CD14-positive monocyte (primary cell): ENCODE data around the gene STXBP5. TPM values are rescaled to one million over a fixed set of nuclear protein-coding genes. Genes with fewer than 3 reads are reported as not detected.

ENCODE experiments used
- DNase-seq, 3 donors: peaks; one replicate each; pipeline ENCODE4 v3.0.0-alpha.2; 2011 to 2022
- H2AFZ ChIP-seq: 2 replicates; pipeline ENCODE4 v1.6.0; 2012; ENCODE audit warnings: mild to moderate bottlenecking, low read depth, low read length, inconsistent platforms; ENCODE audit not compliant: insufficient read depth, poor library complexity, severe bottlenecking
- H3K27ac ChIP-seq, 2 donors: 1 replicate in 1 of 2; 2 replicates in 1 of 2; pipeline ENCODE4 v1.5.1; 2012 to 2013; ENCODE audit warnings: low read length in 2 of 2, control low read depth in 1 of 2, inconsistent platforms in 1 of 2, low read depth in 1 of 2, mild to moderate bottlenecking in 1 of 2
- H3K27me3 ChIP-seq, 2 donors: one replicate each; pipeline versions ENCODE4 v1.6.0 to v1.6.1; 2011 to 2013; ENCODE audit warnings: low read length in 2 of 2; ENCODE audit not compliant: control insufficient read depth in 2 of 2, insufficient read depth in 2 of 2
- H3K36me3 ChIP-seq, 2 donors: replicated peaks in 1 of 2; 1 replicate in 1 of 2; 2 replicates in 1 of 2; pipeline versions ENCODE4 v1.5.1 to v1.6.1; 2012 to 2013; ENCODE audit warnings: low read length in 2 of 2, control low read depth in 1 of 2, inconsistent platforms in 1 of 2, mild to moderate bottlenecking in 1 of 2; ENCODE audit not compliant: insufficient read depth in 2 of 2, control insufficient read depth in 1 of 2
- H3K4me1 ChIP-seq, 2 donors: 1 replicate in 1 of 2; 2 replicates in 1 of 2; pipeline versions ENCODE4 v1.5.1 to v1.6.1; 2012 to 2013; ENCODE audit warnings: low read length in 2 of 2, control low read depth in 1 of 2, inconsistent platforms in 1 of 2, mild to moderate bottlenecking in 1 of 2, moderate library complexity in 1 of 2; ENCODE audit not compliant: insufficient read depth in 2 of 2, control insufficient read depth in 1 of 2
- H3K4me2 ChIP-seq: replicated peaks from 2 replicates; pipeline ENCODE3; 2012; ENCODE audit warnings: low read length, moderate library complexity, mild to moderate bottlenecking; ENCODE audit not compliant: poor library complexity, severe bottlenecking; ENCODE audit errors: extremely low read depth
- H3K4me3 ChIP-seq, 3 experiments: fragments of 200-600 bp in 1 of 3; sonication (generic) in 1 of 3; replicated peaks in 1 of 3; 1 replicate in 2 of 3; 2 replicates in 1 of 3; pipeline ENCODE4 v1.5.1; 2011 to 2013; ENCODE audit warnings: low read length in 3 of 3, mild to moderate bottlenecking in 3 of 3, control low read depth in 2 of 3, low read depth in 2 of 3, inconsistent platforms in 1 of 3, moderate library complexity in 1 of 3
- H3K79me2 ChIP-seq: 2 replicates; pipeline ENCODE4 v1.6.0; 2012; ENCODE audit warnings: mild to moderate bottlenecking, control low read depth, inconsistent platforms, low read length, moderate library complexity; ENCODE audit not compliant: insufficient read depth
- H3K9ac ChIP-seq: 2 replicates; pipeline ENCODE4 v1.6.0; 2017; ENCODE audit warnings: low read length, mild to moderate bottlenecking; ENCODE audit not compliant: insufficient read depth, poor library complexity, severe bottlenecking
- H3K9me3 ChIP-seq, 2 donors: replicated peaks in 1 of 2; 1 replicate in 1 of 2; 2 replicates in 1 of 2; pipeline versions ENCODE4 v1.5.1 to v1.6.1; 2012 to 2013; ENCODE audit warnings: low read length in 2 of 2, control low read depth in 1 of 2; ENCODE audit not compliant: control insufficient read depth in 1 of 2, insufficient read depth in 1 of 2
- H4K20me1 ChIP-seq: 2 replicates; pipeline ENCODE4 v1.6.0; 2012; ENCODE audit warnings: mild to moderate bottlenecking, low read length, control low read depth, moderate library complexity; ENCODE audit not compliant: insufficient read depth
- H3K27ac Mint-ChIP-seq, 7 donors: one replicate each; pipeline ENCODE4 v1.8.0; 2020; ENCODE audit warnings: mild to moderate bottlenecking in 7 of 7, mixed read lengths in 7 of 7, moderate library complexity in 6 of 7, inconsistent platforms in 2 of 7
- H3K27me3 Mint-ChIP-seq, 3 donors: one replicate each; pipeline ENCODE4 v1.8.0; 2021 to 2022; ENCODE audit warnings: low read depth in 3 of 3, mild to moderate bottlenecking in 3 of 3, mixed read lengths in 3 of 3, moderate library complexity in 3 of 3, inconsistent platforms in 1 of 3
- H3K36me3 Mint-ChIP-seq, 2 donors: one replicate each; pipeline ENCODE4 v1.8.0; 2020; ENCODE audit warnings: mixed read lengths in 2 of 2, inconsistent platforms in 1 of 2, mild to moderate bottlenecking in 1 of 2
- H3K4me1 Mint-ChIP-seq: one replicate; pipeline ENCODE4 v1.8.0; 2020; ENCODE audit warnings: mild to moderate bottlenecking, mixed read lengths
- H3K4me3 Mint-ChIP-seq, 2 donors: one replicate each; pipeline ENCODE4 v1.8.0; 2020; ENCODE audit warnings: mild to moderate bottlenecking in 2 of 2, mixed read lengths in 2 of 2, moderate library complexity in 1 of 2
- H3K9me3 Mint-ChIP-seq, 7 donors: one replicate each; pipeline ENCODE4 v1.8.0; 2020 to 2022; ENCODE audit warnings: mixed read lengths in 7 of 7, mild to moderate bottlenecking in 6 of 7, moderate library complexity in 6 of 7, inconsistent platforms in 2 of 7
- WGBS: methylation state at CpG from one replicate; pipeline ENCODE4 v1.1.5; 2013; ENCODE audit warnings: missing lambda C conversion rate; ENCODE audit not compliant: insufficient coverage; 5-methylcytosine and 5-hydroxymethylcytosine counted together
- intact Hi-C, 2 donors: fragments of 100-400 bp; cut with micrococcal nuclease; formaldehyde crosslinking; loops; one replicate each; pipeline versions ENCODE4 v1.15.0 to v1.15.1; 2023
- polyA plus RNA-seq, 3 donors: library from polyadenylated mRNA; depleted of rRNA in 1 of 3; unstranded in 2 of 3; stranded (reverse) in 1 of 3; fragments of 300-500 nt in 2 of 3; fragments of >200 nt in 1 of 3; fragmentation: Illumina TruSeq in 2 of 3; gene quantifications; 1 replicate in 2 of 3; 2 replicates in 1 of 3; pipeline ENCODE4 v1.2.3, GENCODE V29; 2012 to 2021
- TF ChIP-seq, protein P1 (sequence below): fragments of 200-600 bp; IDR thresholded peaks from one replicate; pipeline ENCODE4 v1.8.0; 2022; ENCODE audit warnings: antibody characterized with exemption, mild to moderate bottlenecking

Gene STXBP5
- polyA plus RNA-seq, 3 donors: 1.5 to 8.8 (median 2.0) TPM

DNA sequence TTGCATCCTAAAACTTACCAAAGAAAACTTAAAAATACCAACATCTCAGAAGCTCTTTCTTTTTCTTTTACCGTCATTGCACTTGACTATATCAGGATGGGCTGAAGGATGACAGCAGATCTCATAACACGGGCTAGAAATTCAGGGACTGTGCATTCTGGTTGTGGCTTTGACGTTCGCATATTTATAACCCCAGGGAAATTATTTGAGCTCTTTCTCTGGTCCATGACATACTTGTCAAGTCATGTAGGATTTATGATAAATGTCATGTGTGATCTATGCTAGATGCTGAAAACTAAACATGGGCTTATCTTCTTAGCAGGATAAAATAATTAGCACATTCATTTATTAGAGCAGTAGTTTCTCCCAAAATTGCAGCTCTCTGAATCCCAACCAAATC is 229.9 kb downstream of the STXBP5 start:
- 82% methylated on average over 3 of the region's 4 CpGs for WGBS
- H3K4me3 ChIP-seq: no peak overlapping the region

DNA sequence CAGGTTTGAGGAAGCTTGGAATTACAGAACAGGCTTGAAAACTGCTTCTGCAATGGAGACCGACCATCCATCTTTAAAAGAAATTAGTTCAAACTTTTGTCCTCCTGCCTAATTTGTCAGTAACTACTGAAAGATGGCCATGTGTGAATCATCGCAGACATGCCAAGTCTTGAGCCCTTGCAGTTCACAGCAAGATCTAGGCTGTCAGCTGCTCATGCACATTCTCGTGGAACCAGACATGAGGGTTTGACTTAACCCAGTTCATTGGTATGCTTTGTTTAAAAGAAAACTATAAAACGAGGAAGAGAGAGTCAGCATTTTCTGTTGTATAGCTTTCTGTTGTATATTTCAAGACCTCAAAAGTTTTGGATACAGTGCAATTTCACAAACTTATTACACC is 230.3 kb downstream of the STXBP5 start:
- Histone ChIP-seq H3K79me2 (no peaks in the 10 kb centered on the region), H3K4me3 (no peak overlapping the region), H3K9ac (no peak overlapping the region), H3K4me1 (no peaks in the 10 kb centered on the region), H3K36me3 (no peaks in the 10 kb centered on the region), H2AFZ (no peak overlapping the region), H3K4me2 (no peak overlapping the region), H3K27me3 (no peaks in the 10 kb centered on the region), H4K20me1 (no peaks in the 10 kb centered on the region), H3K9me3 (peaks cover 0 to 11% of the 10 kb centered on the region in 2 donors), H3K27ac (no peak overlapping the region)
- no peaks in the 10 kb centered on the region for H3K36me3 Mint-ChIP-seq
- peaks cover 0 to 2% (median 0%) of the 10 kb centered on the region in 3 donors for H3K27me3 Mint-ChIP-seq
- TF ChIP-seq, protein P1, sequence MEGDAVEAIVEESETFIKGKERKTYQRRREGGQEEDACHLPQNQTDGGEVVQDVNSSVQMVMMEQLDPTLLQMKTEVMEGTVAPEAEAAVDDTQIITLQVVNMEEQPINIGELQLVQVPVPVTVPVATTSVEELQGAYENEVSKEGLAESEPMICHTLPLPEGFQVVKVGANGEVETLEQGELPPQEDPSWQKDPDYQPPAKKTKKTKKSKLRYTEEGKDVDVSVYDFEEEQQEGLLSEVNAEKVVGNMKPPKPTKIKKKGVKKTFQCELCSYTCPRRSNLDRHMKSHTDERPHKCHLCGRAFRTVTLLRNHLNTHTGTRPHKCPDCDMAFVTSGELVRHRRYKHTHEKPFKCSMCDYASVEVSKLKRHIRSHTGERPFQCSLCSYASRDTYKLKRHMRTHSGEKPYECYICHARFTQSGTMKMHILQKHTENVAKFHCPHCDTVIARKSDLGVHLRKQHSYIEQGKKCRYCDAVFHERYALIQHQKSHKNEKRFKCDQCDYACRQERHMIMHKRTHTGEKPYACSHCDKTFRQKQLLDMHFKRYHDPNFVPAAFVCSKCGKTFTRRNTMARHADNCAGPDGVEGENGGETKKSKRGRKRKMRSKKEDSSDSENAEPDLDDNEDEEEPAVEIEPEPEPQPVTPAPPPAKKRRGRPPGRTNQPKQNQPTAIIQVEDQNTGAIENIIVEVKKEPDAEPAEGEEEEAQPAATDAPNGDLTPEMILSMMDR: no peak
- no peaks in the 10 kb centered on the region for H3K4me1 Mint-ChIP-seq
- DNase-seq: no peak
- H3K9me3 Mint-ChIP-seq: peaks cover 3 to 18% (median 8%) of the 10 kb centered on the region in 7 donors
- intact Hi-C loops: no loop called here
- 100% methylated on average over 2 of the region's 4 CpGs for WGBS
- H3K4me3 Mint-ChIP-seq: no peak overlapping the region
- H3K27ac Mint-ChIP-seq: no peak overlapping the region

More for the DNA sequence above, 229.9 kb downstream of the STXBP5 start:
- H2AFZ ChIP-seq: no peak overlapping the region
- H3K27ac ChIP-seq: no peak overlapping the region
- no peaks in the 10 kb centered on the region for H3K36me3 Mint-ChIP-seq
- DNase-seq: no peak
- H3K27me3 ChIP-seq: no peaks in the 10 kb centered on the region
- H3K9ac ChIP-seq: no peak overlapping the region
- no peak overlapping the region for H3K27ac Mint-ChIP-seq
- no peaks in the 10 kb centered on the region for H3K4me1 Mint-ChIP-seq
- H3K9me3 Mint-ChIP-seq: peaks cover under 1 to 18% (median 8%) of the 10 kb centered on the region in 7 donors
- H3K4me1 ChIP-seq: no peaks in the 10 kb centered on the region
- H4K20me1 ChIP-seq: no peaks in the 10 kb centered on the region
- H3K79me2 ChIP-seq: no peaks in the 10 kb centered on the region
- H3K27me3 Mint-ChIP-seq: peaks cover 0 to 3% (median 0%) of the 10 kb centered on the region in 3 donors
- H3K4me3 Mint-ChIP-seq: no peak overlapping the region
- H3K4me2 ChIP-seq: no peak overlapping the region
- intact Hi-C loops: no loop called here
- H3K9me3 ChIP-seq: peaks cover 0 to 11% of the 10 kb centered on the region in 2 donors
- H3K36me3 ChIP-seq: no peaks in the 10 kb centered on the region
- TF ChIP-seq, protein P1: no peak
